ENCODE measurements around the gene KBTBD7. TPM values are rescaled to one million over a fixed set of nuclear protein-coding genes. Genes with fewer than 3 reads are reported as not detected.

KBTBD7 gene
- total RNA-seq, 2 donors from 2014 or later = 6.1 to 6.2 TPM

GRCh38 chr13:41220401-41220800 is 26.0 kb upstream of the KBTBD7 start:
- no peak for TF ChIP-seq CTCF (IDR thresholded peaks at IDR 0.05)
- Histone ChIP-seq H3K4me3 (no peak overlapping the region), H3K27ac (no peak overlapping the region), H3K27me3 (replicated peaks; ENCODE audit: insufficient read depth) (no peaks in the 10 kb centered on the region), H3K36me3 (no peaks in the 10 kb centered on the region), H3K4me1 (ENCODE audit: control insufficient read depth in 1 of 2, low read depth in 2 of 2) (no peaks in the 10 kb centered on the region), H3K9me3 (no peaks in the 10 kb centered on the region)
- ATAC-seq (ENCODE audit: insufficient number of reproducible peaks, low FRiP score, low read depth) (no peak), DNase-seq (ENCODE audit: low spot score) (no peak)

- Histone ChIP-seq H3K27ac (no peak overlapping the region), H3K4me3 (no peak overlapping the region), H3K4me1 (ENCODE audit: control insufficient read depth in 1 of 2, low read depth in 2 of 2) (no peaks in the 10 kb centered on the region), H3K9me3 (peaks cover 6% of the 10 kb centered on the region), H3K36me3 (no peaks in the 10 kb centered on the region), H3K27me3 (replicated peaks; ENCODE audit: insufficient read depth) (no peaks in the 10 kb centered on the region)
- no peak for TF ChIP-seq CTCF (IDR thresholded peaks at IDR 0.05)
- DNase-seq (ENCODE audit: low spot score) (no peak), ATAC-seq (ENCODE audit: insufficient number of reproducible peaks, low FRiP score, low read depth) (no peak)
Observed at GRCh38 chr13:41216160-41216559, 21.8 kb upstream of the KBTBD7 start.

GRCh38 chr13:41213919-41214318 is 19.6 kb upstream of the KBTBD7 start:
- Histone ChIP-seq H3K36me3 (no peaks in the 10 kb centered on the region), H3K4me1 (ENCODE audit: control insufficient read depth in 1 of 2, low read depth in 2 of 2) (no peaks in the 10 kb centered on the region), H3K27me3 (replicated peaks; ENCODE audit: insufficient read depth) (no peaks in the 10 kb centered on the region), H3K4me3 (no peak overlapping the region), H3K27ac (no peak overlapping the region), H3K9me3 (peaks cover 7% of the 10 kb centered on the region)
- no peak for TF ChIP-seq CTCF (IDR thresholded peaks at IDR 0.05)
- ATAC-seq (ENCODE audit: insufficient number of reproducible peaks, low FRiP score, low read depth) (no peak), DNase-seq (ENCODE audit: low spot score) (no peak)

- Histone ChIP-seq H3K27me3 (replicated peaks; ENCODE audit: insufficient read depth) (no peaks in the 10 kb centered on the region), H3K36me3 (no peaks in the 10 kb centered on the region), H3K4me3 (no peak overlapping the region), H3K9me3 (peaks cover 7% of the 10 kb centered on the region), H3K4me1 (ENCODE audit: control insufficient read depth in 1 of 2, low read depth in 2 of 2) (no peaks in the 10 kb centered on the region), H3K27ac (no peak overlapping the region)
- DNase-seq (ENCODE audit: low spot score) (no peak), ATAC-seq (ENCODE audit: insufficient number of reproducible peaks, low FRiP score, low read depth) (no peak)
- no peak for TF ChIP-seq CTCF (IDR thresholded peaks at IDR 0.05)
Observed at GRCh38 chr13:41213316-41213715, 18.9 kb upstream of the KBTBD7 start.

- Histone ChIP-seq H3K4me1 (ENCODE audit: control insufficient read depth in 1 of 2, low read depth in 2 of 2) (no peaks in the 10 kb centered on the region), H3K36me3 (no peaks in the 10 kb centered on the region), H3K9me3 (peaks cover 7% of the 10 kb centered on the region), H3K27me3 (replicated peaks; ENCODE audit: insufficient read depth) (no peaks in the 10 kb centered on the region), H3K4me3 (no peak overlapping the region), H3K27ac (no peak overlapping the region)
- no peak for TF ChIP-seq CTCF (IDR thresholded peaks at IDR 0.05)
- DNase-seq (ENCODE audit: low spot score) = no peak
- no peak for ATAC-seq (ENCODE audit: insufficient number of reproducible peaks, low FRiP score, low read depth)
Observed at GRCh38 chr13:41212881-41213280, 18.5 kb upstream of the KBTBD7 start.
